Measurements from ENCODE around the gene CLCN7.

CLCN7 gene

GRCh38 chr16:1430759-1431496, 43.9 kb downstream of the CLCN7 start, which contains the start of gene PERCC1:
PERCC1 (plus strand) TSS chr16:1431078; CDS start chr16:1432594, 1,516 bp downstream.
- no peak for DNase-seq (ENCODE audit: low spot score)

GRCh38 chr16:1430214-1430758, 44.5 kb downstream of the CLCN7 start:
- no peak for DNase-seq (ENCODE audit: low spot score)

GRCh38 chr16:1429631-1430030, 45.2 kb downstream of the CLCN7 start:
- DNase-seq (ENCODE audit: low spot score) = no peak

DNA sequence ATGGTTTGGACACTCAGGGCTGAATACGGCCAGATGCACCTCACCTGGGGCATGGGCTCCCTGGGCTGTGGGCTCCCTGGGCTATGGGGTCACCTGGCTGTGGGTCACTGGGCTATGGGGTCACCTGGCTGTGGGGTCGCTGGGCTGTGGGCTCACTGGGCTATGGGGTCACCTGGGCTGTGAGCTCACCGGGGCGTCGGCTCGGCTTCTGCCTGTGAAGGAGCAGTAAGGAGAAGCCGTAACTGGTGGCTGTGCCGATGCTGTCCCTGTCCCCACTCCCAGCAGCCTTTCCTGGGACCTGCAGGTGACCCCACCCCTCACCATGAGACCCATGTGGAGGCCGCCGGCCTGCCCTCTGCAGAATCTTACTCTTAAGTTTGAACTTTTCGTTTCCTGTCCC, 45.8 kb downstream of the CLCN7 start:
- no peak for DNase-seq (ENCODE audit: low spot score)

- no peak for DNase-seq (ENCODE audit: low spot score)
Measured at GRCh38 chr16:1428511-1428910, 46.3 kb downstream of the CLCN7 start.

- no peak for DNase-seq (ENCODE audit: low spot score)
Measured at GRCh38 chr16:1427473-1428461, 47.1 kb downstream of the CLCN7 start.

DNA sequence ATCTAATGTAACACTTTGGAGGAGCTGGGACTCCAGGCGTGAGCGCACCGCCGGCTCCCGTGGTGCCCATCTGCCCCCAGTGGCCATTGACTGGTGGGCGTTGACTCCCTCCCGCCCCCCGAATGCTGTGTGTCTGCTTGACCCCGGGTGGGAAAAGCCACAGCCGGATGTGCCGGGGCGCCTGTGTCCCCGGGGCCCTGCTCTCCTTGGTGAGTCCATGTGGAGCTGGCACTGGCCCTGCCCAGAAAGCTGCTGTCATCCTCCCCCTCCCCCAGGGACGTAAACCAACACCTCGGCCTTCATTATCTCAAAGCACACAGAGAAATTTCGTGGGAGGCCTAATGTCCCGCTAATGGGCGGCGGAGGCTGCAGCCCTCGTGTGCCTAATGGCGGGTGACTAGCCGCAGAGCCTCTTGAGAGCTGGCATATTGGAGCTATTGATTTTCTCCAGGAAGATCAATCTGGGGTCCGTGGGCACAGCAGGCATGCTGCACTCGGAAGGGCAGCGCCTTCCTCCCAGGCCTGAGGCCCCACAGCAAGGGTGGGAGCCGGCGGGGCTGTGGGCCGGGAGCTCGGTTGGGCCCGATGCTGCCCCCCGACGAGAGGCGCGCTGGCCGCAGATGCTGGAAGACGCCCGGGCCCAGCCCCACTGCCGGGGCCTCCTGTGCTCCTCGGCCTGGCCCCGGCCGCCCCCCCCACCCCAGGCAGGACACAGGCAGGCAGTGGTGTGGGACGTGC, 47.9 kb downstream of the CLCN7 start:
- DNase-seq (ENCODE audit: low spot score) = no peak

DNA sequence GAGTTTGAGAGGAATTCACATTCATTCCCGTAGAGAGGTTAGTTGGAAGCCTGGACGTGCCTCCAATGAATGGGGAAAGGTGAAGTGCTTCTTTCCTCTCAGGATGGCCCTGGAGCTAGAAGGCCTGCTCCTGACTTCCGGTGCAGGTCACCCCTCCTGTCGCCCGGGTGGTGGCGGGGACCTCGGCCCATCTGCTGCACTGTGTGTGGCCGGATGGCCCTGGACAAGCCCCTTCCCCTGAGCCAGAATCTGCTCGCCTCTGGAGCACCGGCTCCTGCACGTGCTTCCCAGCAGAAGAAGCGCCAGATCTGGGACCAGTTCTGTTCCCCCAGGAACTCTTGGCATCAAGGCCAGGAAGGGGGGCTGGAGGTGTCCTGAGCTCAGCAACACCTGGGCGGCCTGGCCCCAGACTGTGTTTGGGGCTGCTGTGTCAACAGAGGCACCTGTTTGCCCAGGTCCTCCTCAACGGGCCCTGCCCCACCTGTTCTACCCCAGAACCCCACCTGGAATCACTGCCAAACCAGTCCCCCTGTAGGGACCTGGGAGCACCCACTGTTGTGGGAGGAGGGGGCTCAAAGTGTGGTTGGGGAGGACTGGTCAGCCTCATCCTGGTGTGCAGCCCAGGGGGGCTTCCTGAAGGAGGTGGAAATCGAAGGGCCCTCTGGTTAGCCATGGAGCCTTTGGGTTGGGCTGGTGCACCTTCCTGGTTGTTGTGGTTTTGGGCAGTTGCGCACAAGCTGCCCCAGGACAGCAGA, 49.0 kb downstream of the CLCN7 start:
- DNase-seq (ENCODE audit: low spot score) = no peak

DNA sequence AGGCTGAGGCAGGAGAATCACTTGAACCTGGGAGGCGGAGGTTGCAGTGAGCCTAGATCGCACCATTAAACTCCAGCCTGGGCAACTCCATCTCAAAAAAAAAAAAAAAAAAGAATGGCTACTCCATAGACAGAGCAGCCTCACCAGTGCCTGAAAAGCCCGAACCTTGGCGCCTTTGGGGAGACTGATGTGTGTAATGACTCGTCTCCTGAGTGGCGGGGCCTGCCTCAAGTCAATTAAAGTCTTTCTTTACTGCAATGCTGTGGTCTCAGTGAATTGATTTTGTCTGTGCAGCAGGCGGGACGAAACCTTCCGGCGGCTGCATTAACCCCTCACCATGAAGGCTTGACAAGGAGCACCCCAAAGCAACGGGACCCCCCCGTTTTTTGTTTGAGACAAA, 50.8 kb downstream of the CLCN7 start:
- DNase-seq (ENCODE audit: low spot score) = no peak

DNA sequence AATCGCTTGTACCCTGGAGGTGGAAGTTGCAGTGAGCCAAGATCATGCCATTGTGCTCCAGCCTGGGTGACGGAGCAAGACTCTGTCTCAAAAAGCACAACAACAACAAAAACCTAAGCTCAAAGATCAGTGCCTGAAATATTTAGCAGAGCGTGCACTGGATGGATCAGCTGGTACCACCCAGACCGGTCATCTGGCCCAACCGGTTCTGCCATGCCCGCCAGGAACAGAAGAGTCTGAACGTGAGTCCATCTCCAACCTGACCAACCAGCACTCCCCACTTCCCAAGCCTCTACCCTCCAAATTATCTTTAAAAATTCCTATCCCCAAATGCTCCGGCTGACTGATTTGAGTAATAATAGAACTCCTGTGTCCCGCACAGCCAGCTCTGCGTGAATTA, 52.8 kb downstream of the CLCN7 start:
- no peak for DNase-seq (ENCODE audit: low spot score)

DNA sequence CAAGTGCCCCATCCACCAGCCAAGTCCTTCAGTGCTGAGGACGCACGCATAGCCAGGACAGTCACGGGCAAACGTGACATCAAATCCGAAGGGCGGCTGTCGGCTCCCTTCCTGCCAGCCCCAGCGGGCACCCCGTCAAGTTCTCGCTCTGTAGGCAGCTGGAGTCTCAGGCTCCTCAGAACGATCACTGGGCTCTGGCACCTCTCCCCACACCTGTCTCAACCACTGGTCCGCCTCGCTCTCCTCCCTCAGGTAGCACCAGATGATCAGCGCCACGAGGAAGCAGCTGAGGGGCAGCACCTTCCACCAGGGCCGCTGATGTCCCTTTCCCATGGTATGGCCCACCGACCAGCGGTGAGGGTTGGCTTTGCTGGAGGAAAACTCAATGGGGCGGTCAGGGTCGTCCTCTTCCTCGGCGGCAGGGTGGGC, 54.7 kb downstream of the CLCN7 start:
- DNase-seq (ENCODE audit: low spot score) = no peak

DNA sequence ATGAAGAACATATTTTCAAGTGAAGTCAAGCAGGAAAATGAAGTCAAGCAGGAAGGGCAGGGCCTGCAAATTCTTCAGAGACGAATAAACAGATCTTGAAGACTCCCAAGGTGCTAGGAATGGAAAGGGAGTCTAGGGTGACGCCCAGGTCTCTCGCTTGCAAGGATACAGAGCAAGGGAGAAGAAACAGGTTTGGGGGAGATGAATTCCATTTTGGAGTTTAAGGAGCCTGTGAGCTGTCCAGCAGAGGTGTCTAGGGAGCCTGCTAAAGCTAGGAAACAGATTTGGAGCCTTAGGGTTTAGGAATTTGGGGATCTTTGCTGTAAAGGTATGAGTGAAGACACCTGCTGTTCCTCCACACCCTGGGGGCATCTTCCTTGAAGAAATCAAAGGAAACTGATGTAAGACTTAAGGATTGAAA, 58.3 kb downstream of the CLCN7 start:
- DNase-seq (ENCODE audit: low spot score) = no peak

DNA sequence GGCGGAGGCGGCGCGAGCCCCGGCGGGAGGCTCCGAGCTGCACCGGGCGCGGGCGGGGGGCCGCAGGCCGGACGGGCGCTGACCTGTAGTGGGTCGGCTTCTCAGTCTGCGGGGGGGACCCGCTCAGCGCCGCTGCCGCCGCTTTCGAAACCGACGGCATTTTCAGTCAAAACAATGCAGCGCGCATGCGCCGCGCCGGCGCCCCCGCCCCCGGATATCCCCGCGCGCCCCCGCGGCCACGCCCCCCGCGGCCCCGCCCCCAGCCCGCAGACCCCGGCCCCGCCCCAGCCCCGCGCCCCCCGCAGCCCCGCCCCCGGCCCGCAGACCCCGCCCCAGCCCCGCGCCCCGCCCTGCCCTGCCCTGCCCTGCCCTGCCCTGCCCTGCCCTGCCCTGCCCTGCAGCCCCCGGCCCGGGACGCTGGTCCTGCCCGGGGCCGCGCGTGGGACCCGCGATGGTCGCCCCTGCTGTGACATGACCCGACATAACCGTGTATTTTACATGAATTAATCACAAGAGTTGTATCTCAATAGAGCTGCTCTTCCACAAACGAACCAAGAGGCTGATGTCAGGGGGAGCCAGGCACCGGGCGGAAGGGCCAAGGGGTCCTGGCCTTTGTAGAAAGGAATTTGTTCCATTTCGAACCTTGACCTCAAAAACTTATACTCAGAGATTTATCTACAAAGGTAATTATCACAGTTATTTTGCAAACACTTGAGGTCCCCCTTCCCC, 60.1 kb downstream of the CLCN7 start, which contains the start of gene UNKL:
Gene UNKL, minus strand, starts transcription at position 173 of the 729 bp plus-strand sequence. Its CDS starts 13 bp downstream, at position 160.
- DNase-seq (ENCODE audit: low spot score) = peak; percentile 27

GRCh38 chr16:1413684-1414531, 60.9 kb downstream of the CLCN7 start:
- DNase-seq (ENCODE audit: low spot score) = peak; percentile 67

DNA sequence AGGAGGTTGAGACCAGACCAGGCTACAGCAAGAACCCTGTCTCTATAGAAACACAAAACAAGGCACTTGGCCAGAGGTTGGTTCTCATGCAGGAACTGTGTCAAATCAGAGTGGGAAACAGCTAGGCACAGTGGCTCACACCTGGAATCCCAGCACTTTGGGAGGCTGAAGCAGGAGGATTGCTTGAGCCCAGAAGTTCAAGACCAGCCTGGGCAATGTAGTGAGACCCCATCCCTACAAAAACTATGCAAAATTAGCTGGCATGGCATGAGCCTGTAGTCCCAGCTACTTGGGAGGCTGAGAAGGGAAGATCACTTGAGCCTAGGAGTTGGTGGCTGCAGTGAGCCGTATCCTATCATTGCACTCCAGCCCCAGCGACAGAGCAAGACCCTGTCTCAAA, 62.0 kb downstream of the CLCN7 start:
- DNase-seq (ENCODE audit: low spot score) = no peak

DNA sequence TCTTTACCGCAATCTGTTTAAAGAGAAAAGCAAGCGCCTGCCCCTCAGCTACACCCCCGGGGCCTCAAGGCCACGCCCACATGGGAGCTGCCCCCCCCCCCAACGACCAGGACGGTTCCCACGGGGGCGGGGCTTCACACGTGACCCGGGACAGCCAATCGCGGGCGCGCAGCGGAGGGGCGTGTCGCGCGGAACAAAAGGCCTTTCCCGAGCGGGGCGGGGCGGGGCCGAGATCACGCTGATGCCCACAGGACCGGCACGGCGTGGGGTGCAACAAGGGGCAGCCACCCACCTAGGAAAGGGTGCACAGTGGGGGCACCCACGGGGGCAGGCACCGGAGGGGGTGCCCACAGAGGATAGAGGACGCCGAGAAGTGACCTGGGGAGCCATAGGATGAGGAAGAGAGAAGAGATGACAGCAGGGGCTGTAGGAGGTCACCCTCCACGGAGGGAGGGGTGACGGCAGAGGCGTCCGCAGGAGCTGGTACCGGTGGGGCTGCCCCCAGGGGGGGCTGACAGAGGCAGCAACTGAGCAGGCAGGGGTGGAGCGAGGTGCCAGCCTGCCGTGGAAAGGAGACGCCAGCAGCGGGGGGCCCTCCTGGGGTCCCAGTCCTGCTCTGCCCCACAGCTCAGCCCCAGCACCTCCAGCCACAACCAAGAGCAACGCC, 66.5 kb downstream of the CLCN7 start:
- DNase-seq (ENCODE audit: low spot score) = peak; percentile 73

GRCh38 chr16:1407753-1408152, 67.1 kb downstream of the CLCN7 start:
- DNase-seq (ENCODE audit: low spot score) = no peak

DNA sequence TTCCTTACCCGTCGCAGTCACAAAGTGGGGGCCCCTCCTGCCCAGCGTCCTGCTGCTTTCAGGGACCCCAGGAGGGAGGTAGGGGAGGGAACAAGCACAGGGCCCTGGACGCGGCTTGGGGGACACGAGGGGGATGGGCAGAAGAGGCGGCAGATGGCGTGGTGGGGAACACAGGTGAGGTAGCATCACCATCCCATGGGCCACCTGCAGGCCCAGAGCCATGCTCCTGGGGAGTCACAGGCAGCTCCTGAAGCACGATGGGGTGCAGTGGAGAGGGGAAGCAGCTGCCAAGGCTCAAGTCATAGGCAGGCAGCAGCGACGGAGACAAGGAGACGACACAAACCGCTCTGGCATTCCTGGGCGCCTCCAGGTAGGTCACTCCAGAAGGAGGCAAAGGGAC, 71.1 kb downstream of the CLCN7 start:
- no peak for DNase-seq (ENCODE audit: low spot score)

- no peak for DNase-seq (ENCODE audit: low spot score)
Measured at GRCh38 chr16:1403036-1403435, 71.8 kb downstream of the CLCN7 start.

All from SW480 (cell line).